Anterior cingulate cortex (tissue), 58 donors: ENCODE results near the gene FAM9C.
"Not testable (repeated sequence)": the region's sequence is repeated elsewhere in the genome, so short reads cannot be mapped to it uniquely, and the experiment has no call there.

Experiments
- DNase-seq, 58 donors: peaks; one replicate each; lab custom pipeline; 2025; lab: John Stamatoyannopoulos, UW

The FAM9C gene

GRCh38 chrX:13044441-13044840, at the start of gene FAM9C:
TSS of gene FAM9C (minus strand) at chrX:13044620. CDS start at chrX:13043789, 831 bp downstream.
- DNase-seq, result no peak

GRCh38 chrX:13093529-13094140, 49.2 kb upstream of the FAM9C start:
- no peak for DNase-seq

- peak in 9 of 58 donors; percentile 0 to 24 (median 1) for DNase-seq
These were observed 48.1 kb upstream of the FAM9C start for GRCh38 chrX:13092455-13092941.

- no peak for DNase-seq
These were observed 46.8 kb upstream of the FAM9C start for GRCh38 chrX:13091111-13091765.

GRCh38 chrX:13090339-13091110, 46.1 kb upstream of the FAM9C start:
- peak in 2 of 58 donors; percentile 15 to 38 for DNase-seq

GRCh38 chrX:13090027-13090338, 45.6 kb upstream of the FAM9C start:
- no peak for DNase-seq

GRCh38 chrX:13088156-13088487, 43.7 kb upstream of the FAM9C start:
- no peak for DNase-seq

- DNase-seq, result peak in 1 of 58 donors; percentile 1
These were observed 43.1 kb upstream of the FAM9C start for GRCh38 chrX:13087322-13088155.

- DNase-seq, result not testable (repeated sequence)
These were observed 42.4 kb upstream of the FAM9C start for GRCh38 chrX:13086793-13087321.

- no peak for DNase-seq
These were observed 41.7 kb upstream of the FAM9C start for GRCh38 chrX:13086076-13086475.

GRCh38 chrX:13085526-13085925, 41.1 kb upstream of the FAM9C start:
- no peak for DNase-seq

GRCh38 chrX:13084611-13085010, 40.2 kb upstream of the FAM9C start:
- no peak for DNase-seq

GRCh38 chrX:13083755-13084326, 39.4 kb upstream of the FAM9C start:
- DNase-seq, result not testable (repeated sequence)

GRCh38 chrX:13082206-13083065, 38.0 kb upstream of the FAM9C start:
- DNase-seq, result no peak

GRCh38 chrX:13081395-13082205, 37.2 kb upstream of the FAM9C start:
- DNase-seq, result no peak

- no peak for DNase-seq
These were observed 35.8 kb upstream of the FAM9C start for GRCh38 chrX:13080128-13080795.

- DNase-seq, result peak in 5 of 58 donors; percentile 0 to 13 (median 5)
These were observed 34.5 kb upstream of the FAM9C start for GRCh38 chrX:13078739-13079444.
